Measurements from ENCODE around the gene DBN1.

DBN1 gene

GRCh38 chr5:177510567-177511053, 37.2 kb upstream of the DBN1 start:
- no peak for TF ChIP-seq CTCF (IDR thresholded peaks at IDR 0.05; ENCODE audit: borderline replicate concordance, insufficient read depth, low read depth, low read length)
- H3K4me3 ChIP-seq (ENCODE audit: low read depth, low read length), result no peak overlapping the region

GRCh38 chr5:177509991-177510566, 36.6 kb upstream of the DBN1 start:
- TF ChIP-seq CTCF (IDR thresholded peaks at IDR 0.05; ENCODE audit: borderline replicate concordance, insufficient read depth, low read depth, low read length), result no peak
- H3K4me3 ChIP-seq (ENCODE audit: low read depth, low read length), result peak overlapping the region; percentile 81

- no peak for TF ChIP-seq CTCF (IDR thresholded peaks at IDR 0.05; ENCODE audit: borderline replicate concordance, insufficient read depth, low read depth, low read length)
- peak within 1 kb of the TSS; percentile 81 for H3K4me3 ChIP-seq (ENCODE audit: low read depth, low read length)
Observed at GRCh38 chr5:177509381-177509951, 36.0 kb upstream of the DBN1 start, which contains the start of gene DOK3. DOK3 (minus strand) TSS chr5:177509826; CDS start chr5:177509540, 286 bp downstream.

GRCh38 chr5:177508837-177509236, 35.4 kb upstream of the DBN1 start:
- no peak for TF ChIP-seq CTCF (IDR thresholded peaks at IDR 0.05; ENCODE audit: borderline replicate concordance, insufficient read depth, low read depth, low read length)
- peak overlapping the region; percentile 81 for H3K4me3 ChIP-seq (ENCODE audit: low read depth, low read length)

GRCh38 chr5:177508221-177508611, 34.8 kb upstream of the DBN1 start:
- no peak for TF ChIP-seq CTCF (IDR thresholded peaks at IDR 0.05; ENCODE audit: borderline replicate concordance, insufficient read depth, low read depth, low read length)
- H3K4me3 ChIP-seq (ENCODE audit: low read depth, low read length), result peak overlapping the region; percentile 81

GRCh38 chr5:177507596-177508220, 34.3 kb upstream of the DBN1 start:
- peak overlapping the region; percentile 81 for H3K4me3 ChIP-seq (ENCODE audit: low read depth, low read length)
- TF ChIP-seq CTCF (IDR thresholded peaks at IDR 0.05; ENCODE audit: borderline replicate concordance, insufficient read depth, low read depth, low read length), result peak; percentile 31; the same call in 1 of the 2 replicates

Data from GM12875 (cell line).